K562 (cell line): ENCODE results near the gene CALHM3. TPM values are rescaled to one million over a fixed set of nuclear protein-coding genes. Genes with fewer than 3 reads are reported as not detected.

Experiments
- DIDO1 ChIP-seq: fragments of 450-650 bp; IDR thresholded peaks from 2 replicates; pipeline ENCODE4 v1.6.1; 2016; ENCODE audit warnings: low read depth, missing biosample characterization, missing genetic modification characterization
- E2F5 ChIP-seq: sonication (generic); formaldehyde crosslinking; IDR thresholded peaks from 2 replicates; pipeline ENCODE4 v1.8.0; 2022; ENCODE audit warnings: mild to moderate bottlenecking, missing genetic modification reagents
- ESRRB ChIP-seq: fragments of 250-450 bp; sonication (Bioruptor Pico); IDR thresholded peaks from 2 replicates; pipeline ENCODE4 v1.5.0; 2020; ENCODE audit warnings: mild to moderate bottlenecking, moderate library complexity, borderline replicate concordance
- GABPA ChIP-seq: fragments of 200-800 bp; sonication (Bioruptor generic); conservative IDR thresholded peaks from 2 replicates; pipeline ENCODE4 v1.6.1; 2016; ENCODE audit warnings: low read depth, missing genetic modification characterization, missing compliant biosample characterization
- HBP1 ChIP-seq: fragments of 450-650 bp; formaldehyde crosslinking; IDR thresholded peaks from 2 replicates; pipeline ENCODE4 v1.4.0; 2022; ENCODE audit warnings: missing genetic modification characterization
- HDAC1 ChIP-seq, 2 experiments: fragments of 450-650 bp; IDR thresholded peaks; 2 replicates each; pipeline ENCODE4 v1.6.1; 2016 to 2017; ENCODE audit warnings: inconsistent platforms in 1 of 2, mild to moderate bottlenecking in 1 of 2, moderate library complexity in 1 of 2
- PCBP2 ChIP-seq: fragments of 200-400 bp; formaldehyde crosslinking; IDR thresholded peaks from 2 replicates; pipeline ENCODE4 v1.6.1; 2018; ENCODE audit warnings: low read length, low read depth, mild to moderate bottlenecking, moderate library complexity; ENCODE audit not compliant: poor library complexity, severe bottlenecking
- PRPF4 ChIP-seq: fragments of 200-400 bp; formaldehyde crosslinking; IDR thresholded peaks from one replicate; pipeline ENCODE4 v1.6.1; 2017; ENCODE audit warnings: low read length, low read depth, mild to moderate bottlenecking; ENCODE audit not compliant: insufficient read depth, poor library complexity, severe bottlenecking
- RUNX1 ChIP-seq: sonication (generic); IDR thresholded peaks from 2 replicates; pipeline ENCODE4 v1.6.1; 2016; ENCODE audit warnings: antibody characterized with exemption, low read depth
- TRIM28 ChIP-seq: fragments of 450-650 bp; IDR thresholded peaks from 2 replicates; pipeline ENCODE4 v1.6.1; 2017
- polyA plus RNA-seq, 8 experiments: library from polyadenylated mRNA; depleted of rRNA in 4 of 8; stranded (reverse) in 5 of 8; unstranded in 3 of 8; fragments of >200 nt; fragmentation: Nextera tagmentation in 2 of 8; fragmentation: Illumina TruSeq in 1 of 8; extraction: Ambion mirVana in 2 of 8; extraction: Trizol in 1 of 8; gene quantifications; 2 replicates each; pipeline versions ENCODE4 v1.2.1 to v1.2.3, GENCODE V29; 2011 to 2014; ENCODE audit warnings: inconsistent platforms in 1 of 8, missing spikeins in 1 of 8
- total RNA-seq, 7 experiments: library from RNA; depleted of rRNA in 6 of 7; stranded (reverse); fragments of >200 nt in 6 of 7; fragmentation: Illumina TruSeq in 2 of 7; extraction: Trizol in 2 of 7; gene quantifications; 2 replicates each; pipeline versions ENCODE4 v1.2.1 to v1.2.3, GENCODE V29; 2011 to 2021; ENCODE audit warnings: low replicate concordance in 1 of 7

Gene CALHM3
- total and polyA plus RNA-seq, 9 of the 15 experiments (the other 6 are each of a cell fraction or from before 2014, with no cell fraction given): not detected

GRCh38 chr10:103428989-103429643 lies 49.9 kb downstream of the CALHM3 start (continued):
- TF ChIP-seq HDAC1 (IDR thresholded peaks at IDR 0.05) (no peak), DIDO1 (tag) (no peak), RUNX1 (no peak), ESRRB (CRISPR knock-in tag) (no peak), TRIM28 (no peak), PCBP2 (no peak), HBP1 (CRISPR knock-in tag) (no peak), E2F5 (CRISPR knock-in tag) (no peak), GABPA (tag) (no peak), PRPF4 (no peak)
- TF ChIP-seq, all 486 proteins: peak for 0
